ENCODE results near the gene FRMD6.
A peak's percentile ranks its signal among the peaks of the same experiment; 100 is the strongest.

The FRMD6 gene

GRCh38 chr14:51674294-51675002 lies 22.7 kb downstream of the FRMD6 start:
- no peak for DNase-seq

DNA sequence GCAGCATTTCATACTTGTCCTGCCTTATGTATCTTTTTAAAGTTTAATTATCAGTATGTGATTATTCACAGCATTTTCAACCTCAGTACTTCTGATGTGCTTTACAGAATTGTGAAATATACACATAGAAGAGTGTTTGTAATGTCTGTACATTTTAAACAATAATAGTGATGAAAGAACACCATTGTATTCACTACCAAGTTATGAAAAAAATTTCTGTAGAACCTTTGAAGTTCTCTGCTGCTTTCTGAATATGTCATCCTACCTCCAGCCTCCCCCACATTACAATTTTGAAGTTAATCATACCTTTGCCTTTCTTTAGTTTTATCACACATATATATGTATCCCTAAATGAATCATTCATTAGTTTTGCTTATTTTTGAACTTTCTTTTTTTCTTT lies 24.8 kb downstream of the FRMD6 start:
- no peak for DNase-seq

GRCh38 chr14:51677266-51677665 lies 25.6 kb downstream of the FRMD6 start:
- peak in 1 of 2 experiments; percentile 26 for DNase-seq

- DNase-seq = no peak
These were observed 26.0 kb downstream of the FRMD6 start for GRCh38 chr14:51677738-51678137.

- DNase-seq = no peak
These were observed 28.3 kb downstream of the FRMD6 start for GRCh38 chr14:51680031-51680430.

GRCh38 chr14:51681411-51681810 lies 29.7 kb downstream of the FRMD6 start:
- DNase-seq = no peak

GRCh38 chr14:51682411-51682810 lies 30.7 kb downstream of the FRMD6 start:
- DNase-seq = no peak

DNA sequence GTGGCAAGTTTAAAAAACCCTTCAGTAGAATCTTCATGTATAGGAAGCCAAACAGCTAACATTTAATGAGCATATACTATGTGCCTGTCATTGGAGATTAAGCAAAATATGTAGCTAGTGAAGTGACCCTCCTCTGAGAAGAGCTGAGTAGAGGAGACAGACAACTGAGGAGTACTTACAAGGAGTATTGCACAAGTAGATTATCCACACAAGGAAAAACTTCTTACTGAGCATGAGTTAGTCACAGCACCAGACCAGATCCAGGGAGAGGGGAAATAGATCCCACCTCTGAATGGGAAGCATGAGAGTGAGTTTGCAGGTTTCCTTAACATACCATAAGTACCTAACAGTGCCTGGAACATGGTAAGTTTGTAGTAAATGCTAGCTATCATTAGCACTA lies 33.0 kb downstream of the FRMD6 start:
- DNase-seq = no peak

DNA sequence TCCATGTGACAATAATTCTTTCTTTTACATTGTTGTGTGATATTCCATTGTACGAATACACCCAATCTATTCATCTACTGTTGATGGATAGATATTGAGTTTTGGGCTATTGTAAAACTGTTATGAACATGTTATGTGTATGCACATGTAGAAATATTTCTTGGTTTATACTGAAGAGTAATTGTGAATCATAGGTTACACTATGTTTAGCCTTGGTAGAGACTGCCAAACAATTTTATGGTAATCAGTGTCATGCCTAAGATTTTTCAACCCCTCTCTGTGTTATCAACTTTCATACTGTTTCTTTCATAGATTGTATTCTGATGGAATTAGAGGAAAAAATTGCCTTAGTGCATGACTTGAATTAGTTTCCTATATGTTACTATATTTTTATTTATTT lies 39.5 kb downstream of the FRMD6 start:
- no peak for DNase-seq

DNA sequence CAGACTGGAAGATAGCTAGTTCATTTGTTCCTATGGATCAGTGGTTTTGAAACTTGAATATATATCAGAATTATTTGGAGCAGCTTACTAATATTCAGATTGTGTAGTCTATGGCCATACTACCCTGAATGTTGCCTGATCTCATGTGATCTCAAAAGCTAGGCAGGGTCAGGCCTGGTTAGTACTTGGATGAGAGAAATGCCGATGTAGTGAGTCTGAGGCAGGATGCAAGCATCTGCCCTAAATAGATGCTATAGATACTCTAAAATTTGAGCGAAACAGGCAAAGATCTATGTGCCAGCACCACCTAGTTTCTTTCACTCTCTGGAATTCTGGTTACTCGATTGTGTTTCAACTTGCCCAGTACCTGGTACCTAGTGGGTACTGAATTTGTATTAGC lies 40.9 kb downstream of the FRMD6 start:
- DNase-seq = no peak

- no peak for DNase-seq
These were observed 46.1 kb downstream of the FRMD6 start for GRCh38 chr14:51697848-51698247.

GRCh38 chr14:51701951-51702350 lies 50.2 kb downstream of the FRMD6 start:
- no peak for DNase-seq

DNA sequence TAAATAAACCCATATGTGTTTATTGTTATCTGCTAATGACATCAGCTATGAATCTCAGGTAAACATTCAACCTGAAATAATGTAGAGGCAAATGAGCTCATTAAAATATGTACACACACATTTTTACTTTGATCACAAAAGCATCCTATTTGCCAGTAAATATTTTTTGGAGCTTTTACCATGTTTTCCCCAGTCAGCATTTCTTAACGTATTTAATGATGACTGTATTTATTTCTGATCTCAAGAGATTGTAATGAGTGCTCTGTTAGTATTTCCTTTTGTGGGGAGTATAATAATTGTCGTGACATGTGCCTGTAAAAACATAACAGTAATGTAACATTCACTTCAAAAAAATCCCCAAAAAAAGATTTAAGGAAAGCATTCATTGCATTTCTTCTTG lies 52.1 kb downstream of the FRMD6 start:
- no peak for DNase-seq

DNA sequence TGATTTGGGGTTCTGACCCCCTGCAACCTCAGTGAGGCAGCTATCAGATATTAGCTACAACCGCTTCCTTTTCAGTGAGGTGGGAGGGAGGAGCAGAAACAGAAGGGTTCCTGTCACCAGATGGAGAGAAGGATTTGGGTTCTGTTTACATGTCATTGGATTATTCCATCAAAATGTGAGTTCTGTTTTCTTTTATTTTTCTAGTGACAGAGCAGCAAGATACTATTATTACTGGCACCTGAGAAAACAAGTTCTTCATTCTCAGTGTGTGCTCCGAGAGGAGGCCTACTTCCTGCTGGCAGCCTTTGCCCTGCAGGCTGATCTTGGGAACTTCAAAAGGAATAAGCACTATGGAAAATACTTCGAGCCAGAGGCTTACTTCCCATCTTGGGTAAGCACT lies 52.8 kb downstream of the FRMD6 start:
- DNase-seq = no peak

DNA sequence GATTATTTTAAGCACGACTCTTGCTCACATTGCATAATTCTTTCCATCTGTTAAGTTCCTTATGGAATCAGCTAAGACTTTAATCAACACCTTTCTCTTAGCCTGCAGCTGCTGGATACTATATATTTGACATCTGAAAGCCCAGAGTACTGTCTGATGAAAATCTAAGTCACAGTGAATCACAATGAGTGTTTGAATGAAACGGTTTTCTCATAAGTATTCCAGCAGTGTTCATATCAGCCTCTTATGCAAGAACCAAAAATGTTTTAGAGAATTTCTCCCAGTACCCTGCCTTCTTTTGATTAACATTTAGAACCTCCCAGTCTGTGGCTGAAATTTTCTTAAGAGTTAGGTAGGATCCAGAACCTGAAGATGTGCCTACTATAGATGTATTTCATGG lies 55.6 kb downstream of the FRMD6 start:
- no peak for DNase-seq

GRCh38 chr14:51711505-51711904 lies 59.8 kb downstream of the FRMD6 start:
- DNase-seq = no peak

- DNase-seq = no peak
These were observed 63.5 kb downstream of the FRMD6 start for GRCh38 chr14:51715250-51715649.

DNA sequence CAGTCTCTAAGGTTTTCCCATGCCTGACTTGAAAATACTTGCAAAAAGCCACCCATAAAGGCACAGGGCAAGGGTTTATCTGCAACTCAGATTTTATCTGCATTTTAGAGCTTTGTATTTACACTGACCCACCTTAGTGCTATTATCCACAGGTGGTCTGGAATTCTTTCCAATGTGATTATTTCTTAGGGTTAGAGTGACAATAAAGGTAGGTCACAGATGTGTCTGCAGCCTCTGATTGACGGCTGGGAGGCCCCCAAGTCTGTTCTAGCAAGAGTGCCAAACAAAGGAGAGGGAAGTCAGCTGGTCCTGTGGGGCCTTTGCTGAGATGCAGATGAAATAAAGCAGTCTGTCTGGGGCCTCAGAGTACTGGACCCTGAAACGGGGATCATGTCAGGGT lies 64.0 kb downstream of the FRMD6 start:
- DNase-seq = no peak

DNA sequence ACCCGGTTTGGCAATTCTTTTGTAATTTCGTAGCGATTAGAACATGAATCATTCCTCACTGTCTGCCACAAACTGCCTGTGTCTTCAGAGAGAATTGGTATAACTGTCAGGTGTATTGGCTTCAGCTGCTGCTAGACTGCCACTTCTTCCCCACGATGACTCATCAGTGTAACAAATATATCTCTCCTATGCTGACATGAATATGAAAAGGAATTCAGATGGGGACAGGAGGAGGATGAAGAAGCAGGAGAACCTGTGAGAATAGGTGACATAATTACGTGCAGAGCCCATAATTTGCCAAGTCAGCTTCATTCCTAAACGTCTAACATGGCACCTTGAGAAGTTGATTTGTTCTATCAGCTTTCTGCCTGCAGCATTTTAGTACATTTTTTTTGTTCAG lies 64.9 kb downstream of the FRMD6 start:
- DNase-seq = no peak

- no peak for DNase-seq
These were observed 66.1 kb downstream of the FRMD6 start for GRCh38 chr14:51717766-51718165.

- no peak for DNase-seq
These were observed 68.2 kb downstream of the FRMD6 start for GRCh38 chr14:51719955-51720354.

GRCh38 chr14:51723990-51724389 lies 72.3 kb downstream of the FRMD6 start:
- no peak for DNase-seq

GRCh38 chr14:51724650-51725049 lies 72.9 kb downstream of the FRMD6 start:
- no peak for DNase-seq

GRCh38 chr14:51725061-51725460 lies 73.4 kb downstream of the FRMD6 start:
- peak; percentile 35 to 49 for DNase-seq

GRCh38 chr14:51726166-51726899 lies 74.6 kb downstream of the FRMD6 start:
- no peak for DNase-seq

Data from NCI-H446 (cell line).